Dermis blood vessel endothelial cell (primary cell): ENCODE measurements around the gene BCAS1. TPM values are rescaled to one million over a fixed set of nuclear protein-coding genes. Genes with fewer than 3 reads are reported as not detected.

Source experiments
- DNase-seq: peaks from one replicate; pipeline ENCODE4 v3.0.0; 2010
- total RNA-seq: library from RNA; depleted of rRNA; stranded (reverse); fragments of >200 nt; gene quantifications from 2 replicates; pipeline ENCODE4 v1.2.3, GENCODE V29; 2014

The BCAS1 gene
- total RNA-seq, 1 donor from 2014 or later = not detected

DNA sequence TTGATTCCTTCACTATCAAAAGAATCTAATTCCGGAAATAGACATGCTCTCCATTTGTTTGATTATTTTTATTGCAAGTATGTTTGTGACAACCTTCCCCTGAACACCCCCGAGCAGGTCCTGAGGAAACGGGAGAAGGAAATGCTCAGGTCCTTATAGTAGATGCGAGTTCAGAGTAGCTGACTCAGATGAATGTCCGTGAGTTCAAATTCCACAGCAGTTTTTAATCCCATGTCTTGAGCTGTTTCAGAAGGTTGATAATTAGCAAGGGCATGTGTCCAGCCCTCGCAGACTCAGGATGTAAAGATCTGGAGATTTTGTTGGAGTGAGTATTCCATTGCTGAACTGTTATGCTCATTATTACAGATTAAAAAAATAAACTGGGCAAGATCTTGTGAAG lies 169.3 kb downstream of the BCAS1 start:
- peak; percentile 82 for DNase-seq

DNA sequence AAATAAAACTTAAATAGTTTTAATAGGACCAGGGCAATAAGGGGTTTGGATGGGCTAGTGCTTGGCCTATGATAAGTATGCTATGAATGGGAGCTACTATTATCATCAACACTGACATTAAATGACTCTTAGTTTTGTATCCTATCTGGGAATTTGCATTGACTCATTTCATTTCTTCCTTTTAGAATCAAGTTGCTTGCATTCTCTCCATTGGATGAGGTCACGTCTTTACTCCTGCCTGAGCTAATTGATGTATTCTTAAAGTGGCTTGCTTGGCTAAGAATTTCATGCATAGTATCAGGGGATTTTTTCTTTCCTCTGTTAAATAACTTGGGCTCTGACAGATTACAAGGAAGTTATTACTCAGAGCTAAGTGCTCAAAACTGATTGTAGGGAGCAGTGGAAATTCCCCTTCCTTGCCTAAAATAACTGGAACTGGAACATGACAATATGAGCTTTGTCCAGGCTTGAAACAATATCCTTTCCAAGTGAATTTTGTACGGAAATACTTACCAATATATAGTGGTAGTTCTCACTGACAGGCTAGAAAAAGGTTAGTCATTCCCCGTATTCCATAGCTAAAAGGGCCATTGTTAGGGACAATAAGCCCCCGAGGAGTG lies 169.9 kb downstream of the BCAS1 start:
- DNase-seq = peak; percentile 95

DNA sequence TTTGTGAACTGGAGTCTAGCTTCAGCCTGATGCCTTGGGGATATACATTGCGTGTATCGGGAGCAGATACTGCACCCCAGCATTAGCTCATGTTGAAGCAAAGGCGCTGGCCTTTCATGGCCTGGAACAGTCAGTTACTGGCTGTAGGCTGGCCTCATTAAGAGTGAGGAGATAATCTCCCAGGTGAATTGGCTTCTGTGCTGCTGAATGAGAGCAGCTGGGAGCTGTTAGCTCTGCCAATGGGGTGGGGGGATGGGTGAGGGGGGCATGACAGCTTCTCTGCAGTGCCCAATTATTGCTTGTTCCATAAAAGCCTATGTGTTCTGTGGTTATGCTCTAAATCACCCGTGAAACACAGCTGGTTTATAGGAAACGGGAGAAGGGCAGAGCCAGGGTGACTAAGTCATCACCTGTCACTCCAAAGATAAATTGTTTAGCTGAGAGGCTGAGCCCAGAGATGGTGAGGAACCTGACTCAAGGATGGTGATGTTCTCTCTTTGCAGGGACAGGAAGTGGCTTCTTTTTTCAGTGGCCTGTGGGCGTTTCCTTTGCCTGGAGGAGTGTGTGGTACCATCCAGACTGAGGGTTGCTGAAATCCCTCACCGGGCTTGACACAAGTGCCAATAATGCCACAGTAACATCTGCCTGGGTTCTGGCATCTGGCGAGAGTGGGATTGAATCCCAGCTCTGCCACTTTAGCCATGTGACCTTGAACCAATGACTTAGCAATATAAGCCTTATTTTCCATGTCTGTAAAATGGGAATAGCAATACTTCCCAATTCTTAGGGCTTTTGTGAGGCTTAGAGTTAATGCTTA lies 170.8 kb downstream of the BCAS1 start:
- DNase-seq = peak; percentile 63

DNA sequence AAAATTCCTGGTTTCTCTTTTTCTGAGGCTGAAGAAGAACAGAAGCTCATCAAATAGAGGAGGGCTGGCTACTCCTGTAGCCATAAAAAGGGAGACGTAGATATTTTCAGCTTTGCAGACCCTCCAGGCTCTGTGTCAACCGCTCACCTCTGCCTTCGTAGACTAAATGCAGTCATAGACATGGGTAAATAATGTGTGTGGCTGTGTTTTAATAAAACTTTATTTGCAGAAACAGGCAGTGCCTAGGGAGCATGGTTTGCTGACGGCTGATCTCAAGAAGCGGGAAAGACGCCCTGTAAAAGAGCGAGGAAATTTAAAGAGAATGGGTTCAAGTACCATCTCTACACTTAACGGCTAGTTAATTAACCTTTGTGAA lies 171.8 kb downstream of the BCAS1 start:
- DNase-seq = no peak

DNA sequence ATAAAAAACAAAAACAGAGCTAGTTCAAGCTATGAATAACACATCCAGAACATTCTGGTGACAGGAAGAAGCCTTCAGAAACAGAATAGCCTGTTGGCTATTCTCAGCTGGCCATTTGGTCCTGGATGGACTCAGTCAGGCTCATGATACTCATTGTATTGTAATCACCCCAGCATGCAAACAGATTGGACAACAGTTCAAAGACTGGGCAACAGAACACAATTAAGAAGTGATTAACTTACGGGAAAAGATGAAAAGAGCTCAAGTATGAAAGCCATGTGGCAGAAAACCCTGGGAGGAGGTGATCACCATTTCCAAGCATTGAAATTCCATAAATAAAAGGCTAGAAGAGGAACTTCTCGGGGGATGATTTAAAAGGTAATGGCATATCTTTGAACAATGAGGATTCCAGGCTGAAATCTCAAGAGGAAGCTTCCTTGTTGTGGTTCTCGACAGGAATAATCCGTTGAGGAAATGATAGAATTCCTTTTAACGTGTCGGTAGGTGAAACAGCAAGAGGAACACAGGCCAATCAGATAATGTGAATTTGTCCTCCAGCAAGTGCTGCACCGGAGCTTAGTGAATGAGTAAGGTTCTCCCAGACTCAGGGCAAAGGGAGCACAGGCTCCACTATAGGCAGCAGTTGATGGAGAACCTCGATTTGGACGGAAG lies 172.4 kb downstream of the BCAS1 start:
- DNase-seq = peak; percentile 92

DNA sequence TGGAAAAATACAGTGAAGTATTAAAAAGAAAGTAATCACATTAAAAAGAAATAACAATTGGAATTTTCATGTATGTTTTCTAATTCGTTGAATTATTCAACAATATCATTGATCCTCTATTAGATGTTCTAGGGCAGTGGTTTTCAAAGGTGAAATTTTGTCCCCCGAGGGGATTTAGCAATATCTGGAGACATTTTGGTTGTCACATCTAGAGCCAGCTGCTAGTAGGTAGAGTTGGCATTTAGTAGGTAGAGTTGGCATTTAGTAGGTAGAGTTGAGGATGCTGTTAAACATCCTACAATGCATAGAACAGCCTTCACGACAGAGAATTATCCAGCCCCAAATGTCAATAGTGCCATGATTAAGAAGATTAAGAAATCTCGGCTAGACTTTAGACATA lies 173.7 kb downstream of the BCAS1 start:
- DNase-seq = no peak

DNA sequence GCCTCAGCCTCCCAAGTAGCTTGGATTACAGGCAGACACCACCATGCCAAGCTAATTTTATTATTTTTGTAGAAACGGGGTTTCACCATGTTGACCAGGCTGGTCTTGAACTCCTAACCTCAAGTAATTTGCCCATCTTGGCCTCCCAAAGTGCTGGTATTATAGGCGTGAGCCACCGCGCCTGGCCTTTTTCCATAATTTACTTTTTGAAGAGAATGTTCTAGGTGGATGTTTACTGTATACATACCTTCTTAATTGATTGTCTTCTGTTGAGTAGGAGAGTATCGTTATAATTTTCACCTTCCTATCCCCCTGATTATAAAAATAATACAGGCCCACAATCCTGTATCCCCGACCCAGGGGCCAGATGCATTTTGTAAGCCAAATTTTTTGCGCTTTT lies 174.4 kb downstream of the BCAS1 start:
- no peak for DNase-seq

DNA sequence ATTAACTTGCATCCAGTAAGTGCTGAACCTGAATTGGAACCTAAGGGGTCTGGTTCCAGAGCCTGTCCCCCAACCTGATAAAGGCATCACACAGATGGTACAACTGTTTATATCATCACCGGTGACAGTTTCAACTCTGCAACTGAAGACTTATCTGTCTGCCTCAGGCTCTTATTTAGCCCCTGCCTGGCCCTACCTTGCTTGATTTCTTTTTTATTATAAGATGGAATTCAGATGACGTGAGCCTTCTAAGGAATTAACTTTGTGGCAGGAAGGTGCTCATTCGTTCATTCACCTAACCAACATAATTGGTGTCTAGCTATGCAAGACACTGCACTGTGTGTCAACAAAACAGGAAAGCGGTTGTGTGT lies 175.0 kb downstream of the BCAS1 start:
- DNase-seq = no peak

DNA sequence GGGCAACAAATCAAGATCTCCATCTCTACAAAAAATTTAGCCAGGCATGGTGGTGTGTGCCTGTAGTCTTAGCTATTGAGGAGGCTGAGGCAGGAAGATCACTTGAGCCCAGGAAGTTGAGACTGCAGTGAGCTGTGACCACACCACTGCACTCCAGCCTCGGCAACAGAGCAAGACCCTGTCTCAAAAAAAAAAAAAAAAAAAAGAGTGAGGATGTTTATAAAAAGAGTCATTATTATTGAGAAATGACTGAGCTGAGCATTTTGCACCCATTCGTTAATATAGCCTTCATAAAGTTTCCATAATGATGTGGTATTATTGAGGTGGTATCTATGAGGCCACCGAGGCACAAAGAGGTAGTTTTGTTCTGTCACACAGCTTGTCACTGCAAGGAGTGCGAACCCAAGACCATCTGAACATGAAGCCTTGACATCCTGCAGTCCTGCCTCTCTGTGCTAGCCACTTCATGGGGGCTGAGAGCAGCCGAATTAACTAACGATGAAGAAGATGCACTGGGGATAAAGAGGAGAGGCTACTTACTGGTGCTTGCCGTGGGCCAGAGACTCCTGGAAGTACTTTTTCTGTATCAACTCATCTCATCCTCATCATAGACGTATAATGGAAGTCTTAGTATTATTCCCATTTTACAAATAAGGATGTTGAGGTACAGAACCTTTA lies 175.5 kb downstream of the BCAS1 start:
- no peak for DNase-seq

Other genes with a start within 250 kb of the BCAS1 start
- not detected in 2 replicates for gene CYP24A1, start 103.4 kb upstream of the BCAS1 start, total RNA-seq
- gene PFDN4, start 137.5 kb upstream of the BCAS1 start, total RNA-seq = 77.5 and 124 TPM in 2 replicates